A673 (cell line): Measurements from ENCODE around the gene TMEM169. TPM values are rescaled to one million over a fixed set of nuclear protein-coding genes. Genes with fewer than 3 reads are reported as not detected.

Experiments
- BruUV-seq: library from RNA; stranded (reverse); fragments of 400-500 nt; replicated peaks from 2 replicates; lab custom pipeline; 2021; lab: Mats Ljungman, UMichigan
- CTCF ChIA-PET: fragments of 300-600 bp; sonication (Branson Sonifier 250); formaldehyde crosslinking; loops from one replicate; lab custom pipeline; 2022; ENCODE audit warnings: antibody characterized with exemption; lab: Charles Lee
- POLR2A ChIA-PET: fragments of 300-600 bp; sonication (Branson Sonifier 250); formaldehyde crosslinking; loops from one replicate; lab custom pipeline; 2022; ENCODE audit warnings: antibody characterized with exemption; ENCODE audit not compliant: low non-redundant PET; lab: Charles Lee
- DNase-seq: peaks from one replicate; pipeline ENCODE4 v3.0.0-alpha.2; 2015; ENCODE audit warnings: low spot score
- H3K27ac ChIP-seq: fragments of 200-600 bp; sonication (generic); 2 replicates; pipeline ENCODE4 v1.5.1; 2016; ENCODE audit warnings: mixed run types, low read depth, mild to moderate bottlenecking, mixed read lengths, antibody characterized with exemption, low read length; ENCODE audit not compliant: poor library complexity, severe bottlenecking
- H3K27me3 ChIP-seq: fragments of 200-600 bp; sonication (generic); replicated peaks from 2 replicates; pipeline ENCODE4 v1.6.1; 2017; ENCODE audit warnings: mixed run types, low read depth, mild to moderate bottlenecking, mixed read lengths, antibody characterized with exemption, low read length; ENCODE audit not compliant: insufficient read depth, poor library complexity
- H3K36me3 ChIP-seq: fragments of 200-600 bp; sonication (generic); 2 replicates; pipeline ENCODE4 v1.6.1; 2016; ENCODE audit warnings: mixed run types, mild to moderate bottlenecking, mixed read lengths, antibody characterized with exemption, low read length; ENCODE audit not compliant: insufficient read depth, poor library complexity, severe bottlenecking
- H3K4me1 ChIP-seq: fragments of 200-600 bp; sonication (generic); 2 replicates; pipeline ENCODE4 v1.6.1; 2017; ENCODE audit warnings: mixed run types, mild to moderate bottlenecking, mixed read lengths, antibody characterized with exemption, low read length; ENCODE audit not compliant: insufficient read depth, poor library complexity, severe bottlenecking
- H3K4me3 ChIP-seq: fragments of 200-600 bp; sonication (generic); 2 replicates; pipeline ENCODE4 v1.5.1; 2016; ENCODE audit warnings: low read depth, mixed run types, mild to moderate bottlenecking, mixed read lengths, low read length; ENCODE audit not compliant: poor library complexity, severe bottlenecking
- H3K9me3 ChIP-seq: fragments of 200-600 bp; sonication (generic); 2 replicates; pipeline ENCODE4 v1.6.1; 2016; ENCODE audit warnings: mixed run types, low read depth, mild to moderate bottlenecking, mixed read lengths, antibody characterized with exemption, low read length; ENCODE audit not compliant: poor library complexity, severe bottlenecking
- EZH2 ChIP-seq: fragments of 200-600 bp; sonication (generic); IDR thresholded peaks from 2 replicates; pipeline ENCODE4 v1.6.1; 2017; ENCODE audit warnings: borderline replicate concordance, low read depth, mild to moderate bottlenecking, mixed read lengths, antibody characterized with exemption, low read length; ENCODE audit not compliant: poor library complexity, severe bottlenecking
- intact Hi-C: fragments of 100-400 bp; cut with micrococcal nuclease; formaldehyde crosslinking; loops from one replicate; pipeline ENCODE4 v1.10.0; 2022; ENCODE audit not compliant: unreplicated experiment
- total RNA-seq: library from RNA; stranded (reverse); gene quantifications from 2 replicates; pipeline ENCODE4 v1.2.3, GENCODE V29; 2021
- TF ChIP-seq, protein P1 (sequence below): fragments of 300-800, 200-600 bp; sonication (generic); conservative IDR thresholded peaks from 2 replicates; pipeline ENCODE4 v1.5.1; 2017; ENCODE audit warnings: low read depth, mild to moderate bottlenecking, antibody characterized with exemption, low read length, moderate library complexity, mixed read lengths

Gene TMEM169
- total RNA-seq, 1 experiment from 2014 or later, result 1.1 TPM

DNA sequence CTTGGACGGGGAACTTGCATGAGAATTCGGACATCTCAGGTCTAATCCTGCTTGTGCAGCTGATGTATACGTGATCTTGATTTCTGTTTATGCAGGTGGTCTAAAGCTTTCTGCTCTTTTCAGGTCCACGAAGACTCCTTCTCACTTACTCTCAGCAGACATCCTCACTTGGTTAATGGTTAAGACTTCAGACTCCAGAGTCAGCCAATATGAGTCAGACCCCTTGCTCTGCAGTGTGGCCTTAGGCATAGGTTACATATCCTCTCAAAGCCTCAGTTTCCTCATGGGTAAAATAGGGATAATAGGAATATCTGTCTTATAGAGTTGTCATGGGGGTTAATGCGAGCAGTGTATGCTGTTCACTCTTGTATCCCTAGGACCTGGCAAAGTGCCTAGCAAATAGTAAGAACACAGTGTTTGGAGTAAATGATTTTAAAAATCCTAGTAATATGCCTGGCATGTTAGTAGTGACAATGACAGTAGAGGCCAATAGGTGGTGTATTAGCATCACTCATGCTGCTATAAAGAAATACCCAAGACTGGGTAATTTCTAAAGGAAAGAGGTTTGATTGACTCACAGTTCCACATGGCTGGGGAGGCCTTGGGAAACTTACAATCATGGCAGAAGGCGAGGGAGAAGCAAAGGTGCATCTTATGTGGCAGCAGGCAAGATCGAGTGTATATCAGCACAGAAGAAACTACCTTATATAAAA lies 69.8 kb downstream of the TMEM169 start:
- CTCF ChIA-PET, result no interaction called here
- intact Hi-C loops, result loop anchor here (10.0 kb wide), 1 partner anchor 253 kb away; no protein-coding TSS in a partner anchor
- Histone ChIP-seq H3K27ac (no peak overlapping the region), H3K36me3 (peaks cover 99% of the 10 kb centered on the region), H3K4me3 (no peak overlapping the region), H3K27me3 (no peaks in the 10 kb centered on the region), H3K9me3 (no peaks in the 10 kb centered on the region), H3K4me1 (no peaks in the 10 kb centered on the region)
- no peak for TF ChIP-seq EZH2
- TF ChIP-seq, protein P1, sequence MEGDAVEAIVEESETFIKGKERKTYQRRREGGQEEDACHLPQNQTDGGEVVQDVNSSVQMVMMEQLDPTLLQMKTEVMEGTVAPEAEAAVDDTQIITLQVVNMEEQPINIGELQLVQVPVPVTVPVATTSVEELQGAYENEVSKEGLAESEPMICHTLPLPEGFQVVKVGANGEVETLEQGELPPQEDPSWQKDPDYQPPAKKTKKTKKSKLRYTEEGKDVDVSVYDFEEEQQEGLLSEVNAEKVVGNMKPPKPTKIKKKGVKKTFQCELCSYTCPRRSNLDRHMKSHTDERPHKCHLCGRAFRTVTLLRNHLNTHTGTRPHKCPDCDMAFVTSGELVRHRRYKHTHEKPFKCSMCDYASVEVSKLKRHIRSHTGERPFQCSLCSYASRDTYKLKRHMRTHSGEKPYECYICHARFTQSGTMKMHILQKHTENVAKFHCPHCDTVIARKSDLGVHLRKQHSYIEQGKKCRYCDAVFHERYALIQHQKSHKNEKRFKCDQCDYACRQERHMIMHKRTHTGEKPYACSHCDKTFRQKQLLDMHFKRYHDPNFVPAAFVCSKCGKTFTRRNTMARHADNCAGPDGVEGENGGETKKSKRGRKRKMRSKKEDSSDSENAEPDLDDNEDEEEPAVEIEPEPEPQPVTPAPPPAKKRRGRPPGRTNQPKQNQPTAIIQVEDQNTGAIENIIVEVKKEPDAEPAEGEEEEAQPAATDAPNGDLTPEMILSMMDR, result peak; percentile 42
- BruUV-seq, result no TSS peak
- POLR2A ChIA-PET, result no interaction called here
- peak; percentile 27 for DNase-seq

Other genes with a start within 250 kb of the TMEM169 start
- 14.9 and 15.9 TPM in 2 replicates for gene MREG, start 68.4 kb upstream of the TMEM169 start, total RNA-seq
- 19.7 and 22.2 TPM in 2 replicates for gene PECR, start 110 bp upstream of the TMEM169 start, total RNA-seq
- 508 and 534 TPM in 2 replicates for gene XRCC5, start 27.4 kb downstream of the TMEM169 start, total RNA-seq